Lower leg skin (tissue), 3 donors: Measurements from ENCODE around the gene FXYD1.

Source experiments
- CTCF ChIP-seq, 3 donors: fragments of 450-650 bp; IDR thresholded peaks; one replicate each; pipeline ENCODE4 v1.5.1; 2016; ENCODE audit warnings: antibody characterized with exemption in 3 of 3, mild to moderate bottlenecking in 3 of 3, moderate library complexity in 2 of 3
- POLR2A ChIP-seq, 2 donors: fragments of 450-650 bp; IDR thresholded peaks; one replicate each; pipeline ENCODE4 v1.6.1; 2016 to 2017; ENCODE audit warnings: antibody characterized with exemption in 2 of 2, mild to moderate bottlenecking in 1 of 2, moderate library complexity in 1 of 2

DNA sequence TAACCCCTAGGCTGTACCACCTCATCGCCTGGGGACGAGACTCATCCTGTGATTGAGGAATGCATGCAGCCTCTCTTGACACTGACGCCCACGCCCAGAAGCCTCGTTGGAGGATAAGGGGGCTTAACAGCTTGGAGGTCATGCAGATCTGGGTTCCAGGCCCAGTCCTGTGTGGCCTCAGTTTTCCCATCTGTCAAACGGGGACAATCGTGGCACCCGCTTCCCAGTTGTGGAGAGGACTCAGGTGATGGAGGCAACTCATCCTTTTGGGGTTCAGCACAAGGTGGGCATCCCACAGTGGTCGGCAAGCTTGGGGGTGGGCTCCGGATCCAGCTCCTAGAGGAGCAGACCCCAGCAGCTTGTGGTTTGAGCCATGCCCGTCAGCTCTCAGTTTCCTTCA is 2.4 kb upstream of the FXYD1 start:
- TF ChIP-seq POLR2A (IDR thresholded peaks at IDR 0.05) (no peak), CTCF (IDR thresholded peaks at IDR 0.05) (no peak)
